ENCODE results near the gene MACROD2.

Gene MACROD2

DNA sequence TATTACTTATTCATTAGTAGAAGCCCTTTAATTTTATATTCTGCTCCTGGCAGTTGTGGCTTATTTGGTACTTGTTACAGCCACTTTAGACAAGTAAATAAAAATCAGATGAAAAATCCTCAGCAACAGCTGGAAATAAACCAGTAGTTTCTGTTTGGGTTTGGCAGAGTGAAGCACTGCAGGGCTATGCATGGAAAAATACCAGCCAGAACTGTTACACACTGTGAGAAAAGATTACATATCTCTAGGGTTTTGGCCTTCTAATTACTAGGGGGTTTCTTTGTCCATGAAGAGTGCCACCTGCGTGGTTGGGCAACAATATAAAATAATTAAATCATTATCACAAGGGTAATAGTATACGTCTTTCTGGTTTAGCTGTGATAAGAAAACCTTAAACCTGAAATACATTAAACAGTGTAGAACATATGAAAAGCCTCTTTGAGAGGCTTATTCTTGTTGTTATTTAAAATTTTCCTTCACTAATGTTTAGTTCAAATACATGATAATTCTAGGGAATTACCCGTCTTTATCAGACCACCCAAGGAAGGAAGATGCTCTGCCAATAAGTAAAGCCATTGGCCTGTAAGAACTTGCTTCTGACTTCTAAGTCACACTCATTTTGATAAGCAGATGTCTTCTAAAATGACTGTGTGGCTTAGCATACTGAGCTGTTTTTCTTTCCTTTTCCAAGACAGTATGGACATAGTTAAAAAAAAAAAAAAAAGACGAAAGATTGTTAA, 662.1 kb downstream of the MACROD2 start:
- DNase-seq (ENCODE audit: low read depth) = no peak

DNA sequence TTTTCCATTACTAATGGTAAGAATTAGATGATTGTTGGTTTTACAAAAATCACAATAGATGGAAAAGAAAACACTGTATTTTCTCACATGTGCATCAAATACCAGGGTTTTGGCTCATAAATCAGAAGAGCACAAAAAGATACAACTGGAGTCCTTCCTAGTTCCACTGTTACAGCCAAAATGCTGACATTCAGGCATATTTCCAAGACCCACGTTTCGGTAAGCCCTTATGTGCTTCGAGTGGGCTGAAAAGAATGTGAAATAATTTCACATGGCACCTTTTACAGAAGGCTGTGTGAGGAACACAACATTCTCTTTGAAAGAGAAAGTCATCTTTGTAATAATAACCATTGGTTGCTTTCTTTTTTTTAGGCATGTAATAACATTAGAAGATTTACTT, 668.8 kb downstream of the MACROD2 start:
- DNase-seq (ENCODE audit: low read depth) = no peak

DNA sequence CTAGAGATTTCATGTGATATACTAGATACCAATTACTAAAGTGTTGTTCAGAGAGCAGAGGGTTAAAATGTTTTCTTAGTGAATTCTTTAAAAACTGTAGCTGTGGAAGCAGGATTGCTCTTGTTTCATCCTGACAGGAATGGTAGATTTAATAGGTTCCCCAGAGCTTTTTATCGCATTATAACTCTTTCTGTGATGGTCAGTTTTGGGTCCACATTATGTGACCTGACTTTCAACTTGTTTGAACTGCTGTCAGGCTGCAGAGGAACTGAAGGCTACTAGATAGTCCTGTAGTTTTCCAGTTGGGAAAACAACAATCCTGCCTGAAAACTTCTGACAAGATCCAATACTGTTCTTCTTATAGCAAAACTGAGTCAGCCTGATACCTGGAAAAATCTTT, 671.4 kb downstream of the MACROD2 start:
- no peak for DNase-seq (ENCODE audit: low read depth)

DNA sequence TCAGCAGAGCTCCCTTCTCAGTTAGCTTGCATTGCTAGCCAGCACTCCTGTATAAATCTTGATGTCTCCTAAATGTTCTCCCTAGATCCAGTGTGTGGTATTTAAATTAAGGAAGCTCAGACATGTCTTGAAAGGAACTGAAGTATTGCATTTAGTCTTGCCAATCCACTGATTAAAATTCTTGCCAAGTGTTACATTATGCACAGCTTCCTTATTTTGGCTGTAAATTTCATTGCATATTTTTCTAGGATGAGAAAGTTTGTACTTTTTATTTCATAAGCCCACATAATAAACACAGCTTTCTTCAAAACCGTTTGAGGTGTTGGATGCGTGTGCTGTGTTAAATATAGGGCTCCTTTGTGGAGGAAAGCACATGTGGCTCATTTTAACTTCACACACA, 671.9 kb downstream of the MACROD2 start:
- DNase-seq (ENCODE audit: low read depth) = no peak

DNA sequence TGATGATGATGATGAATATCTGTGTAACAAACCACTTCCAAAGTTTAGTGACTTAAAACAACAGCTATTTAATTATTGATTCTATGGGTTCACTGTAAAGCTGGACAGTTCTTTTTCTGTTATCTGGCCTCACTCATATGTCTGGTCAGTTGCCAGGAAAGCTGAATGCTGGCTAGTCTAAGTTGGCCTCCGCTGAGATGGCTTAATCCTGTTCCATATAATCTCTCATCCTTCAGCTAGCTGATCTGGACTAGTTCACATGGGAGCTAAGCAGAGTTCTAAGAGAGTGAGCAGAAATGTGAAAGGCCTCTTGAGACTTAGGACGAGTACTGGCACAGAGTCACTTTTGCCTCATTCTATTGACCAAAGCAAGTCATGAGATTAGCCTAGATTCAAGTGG, 676.8 kb downstream of the MACROD2 start:
- no peak for DNase-seq (ENCODE audit: low read depth)

DNA sequence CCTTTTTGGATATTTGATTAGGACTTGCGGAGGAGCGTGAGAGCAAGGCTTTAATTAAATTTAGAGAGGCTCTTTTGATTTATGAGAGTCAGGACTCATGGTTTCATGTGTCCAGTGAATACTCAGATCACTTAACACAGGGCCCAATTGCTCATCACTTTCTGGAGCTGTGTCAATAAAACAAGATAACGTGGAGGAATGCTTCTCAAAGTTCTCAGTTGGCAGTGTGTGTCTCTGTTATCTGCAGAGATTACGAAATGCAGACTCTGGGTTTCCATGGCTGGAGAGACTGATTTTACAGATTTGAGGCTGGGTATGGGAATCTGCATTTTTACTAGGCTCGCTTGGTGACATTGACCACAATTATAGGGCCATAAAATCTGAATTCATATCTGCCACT, 677.8 kb downstream of the MACROD2 start:
- DNase-seq (ENCODE audit: low read depth) = no peak

DNA sequence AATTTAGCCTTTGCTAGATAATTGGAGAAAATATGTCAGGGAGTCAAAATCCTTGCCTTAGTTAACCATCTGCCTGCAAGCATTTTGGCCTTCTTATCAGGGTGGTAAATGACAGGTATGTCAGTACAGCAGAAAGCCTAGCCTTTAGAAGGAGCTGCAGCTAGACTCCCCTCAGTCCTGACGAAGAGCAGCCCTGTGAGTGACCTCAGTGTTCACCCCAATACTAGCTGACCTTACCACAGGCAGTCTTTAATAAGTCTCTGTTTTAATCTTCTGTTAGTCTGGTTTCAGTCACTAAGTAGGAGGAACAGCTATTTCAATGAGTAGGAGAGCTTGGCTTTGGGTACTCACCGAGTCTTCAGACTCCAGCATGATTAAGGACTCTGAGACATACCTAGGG, 682.1 kb downstream of the MACROD2 start:
- DNase-seq (ENCODE audit: low read depth) = no peak

DNA sequence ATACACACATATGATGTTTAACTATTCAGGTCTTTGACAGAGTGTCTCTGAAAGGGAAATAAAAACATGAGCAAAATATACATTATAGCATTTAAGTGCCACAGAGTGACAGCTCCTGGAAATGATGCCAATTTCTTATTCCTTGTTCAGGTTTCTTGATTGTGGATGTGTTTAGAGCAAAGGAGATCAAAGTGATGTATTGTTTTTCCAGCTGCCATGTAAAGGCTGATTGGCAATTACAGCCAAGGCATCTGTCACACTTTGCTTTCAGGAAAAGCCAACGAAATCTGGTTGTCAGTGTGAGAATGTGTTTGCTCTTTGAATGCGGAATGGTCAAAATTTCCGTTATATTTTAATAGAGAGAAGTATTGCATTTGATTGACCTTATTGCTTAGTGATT, 689.9 kb downstream of the MACROD2 start:
- no peak for DNase-seq (ENCODE audit: low read depth)

DNA sequence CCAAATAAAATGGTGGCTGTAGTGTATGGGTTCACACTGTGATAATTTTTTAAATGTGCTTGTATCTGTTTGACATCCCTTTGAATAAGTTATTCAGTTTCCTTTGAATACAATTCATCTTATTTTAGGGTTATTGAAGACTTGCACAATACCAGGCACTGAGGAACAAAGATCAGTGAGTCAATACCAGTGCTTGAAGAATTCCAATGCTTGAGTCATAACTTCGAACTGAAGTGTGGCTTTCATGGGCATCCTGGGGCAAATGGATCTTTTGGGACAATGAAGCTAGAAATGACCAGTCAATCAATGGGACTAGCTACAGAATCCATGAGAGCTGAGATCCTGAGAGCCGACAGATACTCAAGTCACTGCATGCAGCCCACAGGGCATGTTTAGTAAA, 692.0 kb downstream of the MACROD2 start:
- DNase-seq (ENCODE audit: low read depth) = no peak

DNA sequence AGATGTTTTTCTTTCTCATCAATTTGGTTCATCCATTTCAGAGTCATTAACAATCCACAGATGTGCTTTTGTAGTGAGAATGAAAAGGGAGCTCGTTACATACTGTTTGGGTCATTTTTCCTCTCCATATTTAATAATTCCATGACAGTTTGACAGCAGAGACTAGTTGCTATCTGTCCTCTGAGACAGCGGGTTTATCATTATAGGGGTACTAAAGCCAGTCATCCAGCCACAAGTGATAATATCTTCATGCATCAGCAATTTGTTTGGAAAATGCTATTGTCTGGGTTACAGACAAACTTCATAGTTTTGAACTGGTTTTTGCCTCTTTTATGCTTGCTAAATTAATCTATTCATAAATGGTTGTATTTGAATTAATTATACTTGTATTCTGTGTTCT, 692.7 kb downstream of the MACROD2 start:
- DNase-seq (ENCODE audit: low read depth) = no peak

DNA sequence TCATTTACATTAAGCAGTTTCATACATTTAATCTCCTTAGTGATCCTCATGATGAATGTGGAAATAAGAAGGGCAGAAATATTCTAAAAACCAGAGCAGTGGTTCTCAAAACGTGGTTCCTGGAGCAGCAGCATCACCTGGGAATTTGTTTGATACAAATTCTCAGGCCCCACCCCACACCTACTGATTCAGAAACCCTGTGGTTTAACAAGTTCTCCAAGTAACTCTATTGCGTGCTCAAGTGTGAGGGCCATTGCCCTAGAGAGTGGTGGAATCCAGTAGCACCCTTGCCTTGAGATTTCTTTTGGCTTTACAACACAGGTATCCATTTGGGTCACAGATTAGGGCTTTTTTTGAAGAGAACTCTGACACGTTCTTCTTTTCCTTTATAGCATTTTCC, 696.7 kb downstream of the MACROD2 start:
- DNase-seq (ENCODE audit: low read depth) = no peak

DNA sequence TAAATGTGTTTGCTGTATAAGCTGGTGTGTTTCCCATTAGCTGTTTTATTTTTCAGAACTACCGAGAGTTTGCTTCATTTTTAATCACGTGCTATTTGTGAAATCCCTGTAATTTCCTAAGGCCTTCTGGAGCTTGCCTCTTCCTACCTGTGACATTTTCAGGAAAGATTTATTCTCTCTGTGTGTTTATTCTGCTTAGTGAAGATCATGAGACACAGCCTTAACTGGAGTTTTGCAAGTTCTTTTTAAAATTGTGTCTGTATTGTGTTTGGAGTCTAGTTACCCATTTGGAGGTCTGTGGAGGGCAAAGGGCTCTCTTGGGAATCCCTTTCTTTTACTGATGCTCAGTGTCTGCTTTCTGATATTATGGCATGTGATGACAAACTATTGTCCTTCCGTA, 701.2 kb downstream of the MACROD2 start:
- DNase-seq (ENCODE audit: low read depth) = no peak

DNA sequence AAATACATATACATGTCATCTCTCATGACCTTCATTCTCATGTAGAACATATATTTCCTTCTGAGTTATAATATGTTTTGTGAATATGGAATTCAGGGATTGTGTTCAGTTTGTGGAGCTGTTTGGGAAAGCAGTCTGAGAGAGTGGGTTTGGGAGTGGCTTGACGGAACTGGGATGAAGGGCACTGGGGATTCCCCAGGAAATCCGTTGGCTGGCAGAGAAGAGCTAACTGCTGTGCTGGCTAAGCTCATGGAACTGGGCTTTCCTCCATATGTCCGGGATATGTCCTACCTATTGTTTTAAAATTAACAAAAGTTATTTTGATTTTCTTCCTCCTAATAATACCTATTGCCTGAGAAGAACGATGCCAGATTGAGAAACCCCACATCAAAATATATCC, 701.6 kb downstream of the MACROD2 start:
- no peak for DNase-seq (ENCODE audit: low read depth)

DNA sequence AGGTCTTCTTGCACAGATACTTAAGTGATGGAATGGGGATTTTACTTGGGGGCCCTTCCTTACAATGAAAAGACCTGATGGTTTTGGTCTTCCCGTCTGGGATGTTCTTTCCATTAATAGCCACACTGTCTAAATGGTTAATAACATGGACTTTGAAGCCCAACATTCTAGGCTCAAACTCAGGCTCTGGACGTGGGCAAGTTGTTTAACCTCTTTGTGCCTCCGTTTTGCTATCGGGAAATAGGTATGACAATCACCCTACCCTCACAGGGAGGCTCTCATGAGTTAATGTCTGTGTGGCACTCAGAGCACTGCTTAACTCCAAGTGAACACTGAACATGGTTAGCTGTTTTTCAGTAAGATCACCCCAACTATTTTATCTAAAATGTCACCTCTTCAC, 702.8 kb downstream of the MACROD2 start:
- DNase-seq (ENCODE audit: low read depth) = no peak

DNA sequence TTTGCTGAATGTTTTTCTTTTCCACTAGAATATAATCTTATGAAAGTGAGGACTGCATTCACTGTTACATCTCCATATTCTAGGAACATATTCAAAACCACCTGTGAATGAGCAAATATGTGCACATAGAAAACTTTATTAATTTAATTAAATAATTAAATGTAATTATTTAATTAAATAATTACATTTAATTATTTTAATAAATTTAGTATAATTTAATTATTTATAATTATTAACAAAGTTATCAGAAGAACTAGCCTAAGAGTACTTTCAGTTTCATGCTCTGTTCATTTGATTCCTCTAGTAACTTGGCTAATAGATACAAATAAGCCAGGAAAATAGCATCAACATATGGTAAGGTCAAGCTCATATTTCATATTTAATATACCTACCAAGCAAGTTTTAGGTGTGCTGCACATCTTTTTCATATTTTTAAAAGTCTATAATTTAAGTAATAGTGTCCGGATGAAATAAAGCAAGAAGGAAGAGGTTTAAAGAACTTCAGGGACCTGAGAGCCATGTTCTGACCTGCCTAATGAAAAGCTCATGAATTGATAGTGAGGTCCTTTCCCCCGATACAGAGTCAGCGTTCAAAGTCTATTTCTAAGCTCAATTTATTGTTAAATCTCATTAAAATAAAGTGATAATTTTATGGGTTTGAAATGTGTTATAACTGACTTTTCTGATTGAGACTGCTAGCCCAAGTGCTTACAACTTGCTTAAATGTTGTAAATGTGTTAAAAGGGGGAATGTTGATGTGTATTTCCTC, 703.5 kb downstream of the MACROD2 start:
- no peak for DNase-seq (ENCODE audit: low read depth)

DNA sequence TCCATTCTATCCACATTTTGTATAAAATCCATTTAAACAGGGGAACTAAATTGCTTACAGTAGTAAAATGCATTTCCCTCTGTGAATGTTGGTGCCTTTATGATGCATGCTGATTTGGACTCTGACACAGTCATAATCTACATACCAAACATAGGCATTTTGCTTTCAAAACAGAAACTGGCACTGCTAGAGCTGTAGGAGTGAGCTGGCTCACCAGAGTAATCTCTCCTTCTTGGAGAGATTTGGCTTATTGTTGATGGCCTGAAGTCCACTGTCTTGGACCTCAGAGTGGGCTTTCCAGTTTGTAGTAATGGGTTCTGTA, 705.3 kb downstream of the MACROD2 start:
- DNase-seq (ENCODE audit: low read depth) = no peak

DNA sequence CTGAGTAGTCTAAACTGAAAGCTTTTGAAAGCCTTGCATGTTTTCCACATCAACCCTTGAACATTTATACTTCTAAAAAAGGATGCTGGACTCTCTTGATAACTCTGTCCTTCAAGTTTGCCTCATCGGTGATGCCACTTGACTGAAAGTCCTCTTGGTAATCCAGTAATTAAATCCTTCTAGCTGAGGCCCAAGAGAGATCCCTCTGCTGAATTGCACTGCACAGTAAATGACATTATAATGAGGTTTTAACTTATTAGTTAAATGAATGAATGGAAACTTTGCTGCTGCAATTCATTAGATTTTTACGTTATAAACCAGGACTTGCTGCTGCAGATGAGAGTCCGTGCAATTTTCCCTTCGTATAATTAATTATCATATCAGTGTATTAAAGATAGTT, 706.0 kb downstream of the MACROD2 start:
- DNase-seq (ENCODE audit: low read depth) = no peak

DNA sequence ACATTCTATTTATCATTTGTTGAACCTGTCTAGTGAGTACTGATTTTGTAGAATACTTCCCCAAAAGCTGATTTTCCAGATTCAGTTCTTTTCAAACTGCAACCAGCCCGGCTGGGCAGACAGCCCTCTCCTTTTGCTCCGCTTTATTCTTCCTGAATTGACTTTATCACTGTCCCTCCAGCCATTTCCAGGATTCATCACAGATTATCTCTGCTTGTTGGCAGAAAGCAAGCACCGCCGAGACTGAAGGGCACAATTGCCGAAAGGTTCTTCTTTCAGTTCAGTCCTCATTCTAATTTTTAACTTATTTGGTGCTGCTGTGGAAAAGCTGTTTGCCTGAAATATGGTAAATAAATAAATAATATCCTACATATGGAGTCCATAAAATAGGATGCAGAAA, 711.2 kb downstream of the MACROD2 start:
- DNase-seq (ENCODE audit: low read depth) = no peak

DNA sequence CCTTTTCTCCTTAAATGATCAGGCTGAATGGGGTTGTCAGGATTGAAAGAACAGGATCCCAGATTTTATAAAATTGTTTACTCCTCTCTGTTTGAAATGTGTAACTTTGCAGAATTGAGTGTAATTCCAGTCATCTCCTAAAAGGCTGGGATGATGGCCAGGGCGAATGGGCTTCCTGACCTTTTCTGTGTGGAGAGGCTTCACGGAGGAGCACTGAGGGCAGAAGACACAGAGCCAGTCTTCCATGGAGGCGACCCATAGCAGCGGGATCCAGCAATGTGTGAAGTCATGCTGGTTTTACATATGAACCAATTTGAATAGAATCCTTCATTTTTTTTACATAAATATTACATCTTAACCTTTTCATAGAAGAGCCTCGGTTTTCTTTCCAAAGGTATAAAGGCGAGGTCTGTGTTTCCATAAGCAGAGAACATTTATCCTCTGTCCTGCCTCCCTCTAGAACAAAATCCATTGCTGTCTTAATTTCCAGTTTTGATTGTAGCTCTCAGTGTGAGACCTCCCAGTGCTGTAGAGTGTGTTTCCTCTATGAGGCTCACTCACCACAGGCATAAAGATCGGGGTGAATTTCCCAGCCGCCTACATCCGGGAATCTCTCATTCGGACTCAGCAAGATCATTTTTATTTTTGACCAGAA, 711.8 kb downstream of the MACROD2 start:
- DNase-seq (ENCODE audit: low read depth) = no peak

DNA sequence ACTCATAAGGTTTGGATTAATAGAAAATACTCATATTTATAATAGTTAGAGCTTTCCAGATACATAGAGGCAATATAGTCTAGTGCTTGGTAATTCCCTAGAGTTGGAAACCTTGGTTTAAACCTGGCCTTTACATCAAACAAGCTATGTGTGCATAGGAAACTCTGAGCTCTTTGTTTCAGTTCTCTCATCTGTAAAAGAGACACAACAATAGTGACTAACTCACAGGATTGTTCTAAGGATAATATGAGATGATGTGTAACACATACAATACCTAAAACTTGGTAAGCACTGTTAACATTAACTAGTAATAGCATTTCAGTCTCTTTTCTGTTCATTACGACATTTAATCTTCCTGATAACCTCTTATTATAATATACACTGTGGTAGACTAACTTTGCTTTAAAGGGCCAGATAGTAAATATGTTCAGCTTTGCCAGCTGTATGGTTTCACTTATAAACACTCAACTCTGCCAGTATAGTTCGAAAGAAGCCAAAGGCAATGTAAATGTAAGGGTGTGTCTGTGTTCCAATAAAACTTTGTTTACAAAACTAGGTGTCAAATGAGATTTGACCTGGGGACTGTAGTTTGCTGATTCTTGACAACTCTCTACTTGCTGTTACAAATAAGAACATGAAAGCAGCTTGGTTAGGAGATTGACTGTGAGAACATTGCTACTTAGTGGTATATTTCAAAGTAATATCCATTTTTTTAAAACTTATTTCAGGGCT, 712.7 kb downstream of the MACROD2 start:
- DNase-seq (ENCODE audit: low read depth) = no peak

DNA sequence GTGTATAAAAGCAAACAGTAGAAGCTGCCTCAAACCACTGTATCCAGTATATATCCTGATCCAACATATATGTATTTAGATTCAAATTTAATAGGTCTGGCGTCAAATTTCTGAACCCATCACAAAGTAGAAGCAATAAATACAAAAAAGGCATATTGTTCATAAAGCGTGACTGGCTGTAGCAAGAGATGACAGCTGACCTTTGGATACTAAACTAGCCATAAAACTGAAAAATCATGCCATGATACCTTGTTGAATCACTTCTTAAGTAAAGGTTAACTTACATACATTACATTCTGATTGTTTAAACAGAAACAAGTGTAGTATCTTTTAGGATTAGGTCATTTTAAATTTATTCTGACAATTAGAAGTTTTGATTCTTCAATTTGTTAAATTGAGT, 714.1 kb downstream of the MACROD2 start:
- DNase-seq (ENCODE audit: low read depth) = no peak

DNA sequence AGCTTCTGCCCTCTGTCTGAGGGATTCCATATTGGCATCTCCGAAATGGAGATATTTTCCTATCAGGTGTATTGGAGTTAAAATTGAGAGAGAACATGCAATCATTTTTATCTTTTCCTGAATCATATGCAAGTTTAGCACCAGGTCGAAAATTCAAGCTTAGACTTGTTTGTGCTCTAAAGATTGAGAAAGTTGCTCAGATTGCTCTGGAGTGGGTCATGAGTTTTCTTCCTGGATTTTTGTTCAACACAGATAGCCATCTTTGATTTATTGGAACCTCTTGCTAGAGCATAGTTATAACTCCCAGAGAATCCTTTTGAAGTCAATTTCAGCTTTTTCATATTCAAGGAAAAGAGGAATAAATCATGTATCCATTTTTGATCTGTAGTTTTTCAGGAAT, 715.6 kb downstream of the MACROD2 start:
- no peak for DNase-seq (ENCODE audit: low read depth)

DNA sequence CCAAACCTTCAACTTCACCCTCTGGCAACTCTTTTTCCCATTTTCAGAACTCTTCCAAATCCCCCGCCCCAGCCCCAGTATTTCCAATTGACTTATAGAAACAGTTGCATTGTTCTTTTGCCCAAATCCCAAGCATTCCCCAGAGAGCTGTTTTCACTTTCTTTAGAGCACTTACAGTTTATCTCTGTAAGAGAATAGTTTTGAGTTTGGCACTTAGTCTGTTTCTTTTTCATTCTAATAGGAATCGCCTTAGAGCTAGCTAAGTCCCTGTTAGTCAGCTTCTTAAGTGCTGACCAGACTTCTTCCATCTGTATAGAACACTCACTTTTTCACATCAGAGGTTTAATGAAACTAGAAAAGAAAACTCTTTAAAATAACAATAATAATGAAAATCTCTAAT, 716.3 kb downstream of the MACROD2 start:
- DNase-seq (ENCODE audit: low read depth) = no peak
